ENCODE measurements around the gene STYXL1.

Gene STYXL1

GRCh38 chr7:75996476-75996875 is 51.3 kb downstream of the STYXL1 start:
- peaks cover 20% of the 10 kb centered on the region for H3K4me1 Mint-ChIP-seq (ENCODE audit: low read depth)
- H3K4me3 Mint-ChIP-seq: no peak overlapping the region
- no peaks in the 10 kb centered on the region for H3K27me3 Mint-ChIP-seq (ENCODE audit: low read depth)
- peaks cover 32% of the 10 kb centered on the region for H3K36me3 Mint-ChIP-seq (ENCODE audit: low read depth)
- H3K27ac Mint-ChIP-seq: no peak overlapping the region
- H3K9me3 Mint-ChIP-seq: no peaks in the 10 kb centered on the region

GRCh38 chr7:75995996-75996395 is 51.8 kb downstream of the STYXL1 start:
- Mint-ChIP-seq H3K9me3 (no peaks in the 10 kb centered on the region), H3K27me3 (ENCODE audit: low read depth) (no peaks in the 10 kb centered on the region), H3K27ac (no peak overlapping the region), H3K36me3 (ENCODE audit: low read depth) (peaks cover 31% of the 10 kb centered on the region), H3K4me3 (peak overlapping the region; percentile 18), H3K4me1 (ENCODE audit: low read depth) (peaks cover 21% of the 10 kb centered on the region)

- Mint-ChIP-seq H3K4me3 (peak overlapping the region; percentile 76), H3K4me1 (ENCODE audit: low read depth) (peaks cover 23% of the 10 kb centered on the region), H3K27ac (no peak overlapping the region), H3K9me3 (no peaks in the 10 kb centered on the region), H3K27me3 (ENCODE audit: low read depth) (no peaks in the 10 kb centered on the region), H3K36me3 (ENCODE audit: low read depth) (peaks cover 31% of the 10 kb centered on the region)
Observed at GRCh38 chr7:75995052-75995471, 52.7 kb downstream of the STYXL1 start.

- Mint-ChIP-seq H3K9me3 (no peaks in the 10 kb centered on the region), H3K4me3 (peak within 1 kb of the TSS; percentile 76), H3K4me1 (ENCODE audit: low read depth) (peaks cover 28% of the 10 kb centered on the region), H3K36me3 (ENCODE audit: low read depth) (peaks cover 32% of the 10 kb centered on the region), H3K27me3 (ENCODE audit: low read depth) (no peaks in the 10 kb centered on the region), H3K27ac (peak within 1 kb of the TSS; percentile 41)
Observed at GRCh38 chr7:75994388-75995051, 53.3 kb downstream of the STYXL1 start, which contains the start of gene TMEM120A. TSS of gene TMEM120A (minus strand) at chr7:75994595. CDS start at chr7:75994570, 25 bp downstream.

GRCh38 chr7:75993689-75994387 is 54.0 kb downstream of the STYXL1 start:
- Mint-ChIP-seq H3K27me3 (ENCODE audit: low read depth) (no peaks in the 10 kb centered on the region), H3K4me1 (ENCODE audit: low read depth) (peaks cover 29% of the 10 kb centered on the region), H3K27ac (peak overlapping the region; percentile 41), H3K9me3 (no peaks in the 10 kb centered on the region), H3K36me3 (ENCODE audit: low read depth) (peaks cover 31% of the 10 kb centered on the region), H3K4me3 (peak overlapping the region; percentile 76)

- peaks cover 20% of the 10 kb centered on the region for H3K36me3 Mint-ChIP-seq (ENCODE audit: low read depth)
- no peak overlapping the region for H3K4me3 Mint-ChIP-seq
- no peaks in the 10 kb centered on the region for H3K27me3 Mint-ChIP-seq (ENCODE audit: low read depth)
- H3K9me3 Mint-ChIP-seq: no peaks in the 10 kb centered on the region
- peaks cover 24% of the 10 kb centered on the region for H3K4me1 Mint-ChIP-seq (ENCODE audit: low read depth)
- H3K27ac Mint-ChIP-seq: no peak overlapping the region
Observed at GRCh38 chr7:75992083-75992755, 55.6 kb downstream of the STYXL1 start.

GRCh38 chr7:75991531-75992082 is 56.2 kb downstream of the STYXL1 start:
- no peaks in the 10 kb centered on the region for H3K9me3 Mint-ChIP-seq

GRCh38 chr7:75989500-75990388 is 58.1 kb downstream of the STYXL1 start:
- no peak overlapping the region for H3K4me3 Mint-ChIP-seq
- peak overlapping the region; percentile 35 for H3K27ac Mint-ChIP-seq
- no peaks in the 10 kb centered on the region for H3K9me3 Mint-ChIP-seq
- peaks cover 5% of the 10 kb centered on the region for H3K36me3 Mint-ChIP-seq (ENCODE audit: low read depth)
- H3K27me3 Mint-ChIP-seq (ENCODE audit: low read depth): no peaks in the 10 kb centered on the region
- H3K4me1 Mint-ChIP-seq (ENCODE audit: low read depth): peaks cover 16% of the 10 kb centered on the region

More at GRCh38 chr7:75991531-75992082, 56.2 kb downstream of the STYXL1 start:
- H3K4me1 Mint-ChIP-seq (ENCODE audit: low read depth): peaks cover 18% of the 10 kb centered on the region
- H3K27ac Mint-ChIP-seq: no peak overlapping the region
- H3K36me3 Mint-ChIP-seq (ENCODE audit: low read depth): peaks cover 16% of the 10 kb centered on the region
- H3K27me3 Mint-ChIP-seq (ENCODE audit: low read depth): no peaks in the 10 kb centered on the region
- no peak overlapping the region for H3K4me3 Mint-ChIP-seq

GRCh38 chr7:75988568-75989499 is 59.0 kb downstream of the STYXL1 start:
- Mint-ChIP-seq H3K4me1 (ENCODE audit: low read depth) (peaks cover 16% of the 10 kb centered on the region), H3K9me3 (no peaks in the 10 kb centered on the region), H3K4me3 (no peak overlapping the region), H3K27me3 (ENCODE audit: low read depth) (no peaks in the 10 kb centered on the region), H3K27ac (no peak overlapping the region), H3K36me3 (ENCODE audit: low read depth) (peaks cover 5% of the 10 kb centered on the region)

GRCh38 chr7:75987805-75988567 is 59.8 kb downstream of the STYXL1 start:
- Mint-ChIP-seq H3K4me1 (ENCODE audit: low read depth) (peaks cover 9% of the 10 kb centered on the region), H3K4me3 (no peak overlapping the region), H3K36me3 (ENCODE audit: low read depth) (peaks cover 5% of the 10 kb centered on the region), H3K27ac (no peak overlapping the region), H3K9me3 (no peaks in the 10 kb centered on the region), H3K27me3 (ENCODE audit: low read depth) (no peaks in the 10 kb centered on the region)

GRCh38 chr7:75987026-75987804 is 60.6 kb downstream of the STYXL1 start:
- no peaks in the 10 kb centered on the region for H3K27me3 Mint-ChIP-seq (ENCODE audit: low read depth)
- peaks cover 5% of the 10 kb centered on the region for H3K36me3 Mint-ChIP-seq (ENCODE audit: low read depth)
- H3K27ac Mint-ChIP-seq: no peak overlapping the region
- H3K4me3 Mint-ChIP-seq: no peak overlapping the region
- peaks cover 9% of the 10 kb centered on the region for H3K4me1 Mint-ChIP-seq (ENCODE audit: low read depth)
- H3K9me3 Mint-ChIP-seq: no peaks in the 10 kb centered on the region

Data from T-helper 1 cell treated with Interleukin-12 subunit alpha and Interleukin-12 subunit beta and Interleukin-4 antibody, amounts not matched to agents 30 μg/mL and 1 μg/mL, for 36 hours (primary cell).